H1 (cell line): Measurements from ENCODE around the gene TAGLN2. TPM values are rescaled to one million over a fixed set of nuclear protein-coding genes. Genes with fewer than 3 reads are reported as not detected.
A peak's percentile ranks its signal among the peaks of the same experiment; 100 is the strongest.

Experiments
- CTCF ChIA-PET: fragments of 300-600 bp; sonication (Branson Sonifier 250); formaldehyde crosslinking; loops from one replicate; lab custom pipeline; 2021; ENCODE audit not compliant: partially characterized antibody; lab: Charles Lee
- POLR2A ChIA-PET: fragments of 300-600 bp; sonication (Branson Sonifier 250); formaldehyde crosslinking; loops from one replicate; lab custom pipeline; 2021; ENCODE audit warnings: inconsistent platforms; ENCODE audit not compliant: partially characterized antibody; lab: Charles Lee
- DNase-seq, 2 experiments: peaks; one replicate each; pipeline versions ENCODE4 v3.0.0 to v3.0.0-alpha.2; 2010 to 2022; ENCODE audit warnings: low spot score in 2 of 2, low read depth in 1 of 2, mixed read lengths in 1 of 2
- FAIRE-seq: peaks from 2 replicates; lab custom pipeline; 2011; peaks lifted over from hg19 to GRCh38; lab: Jason Lieb, UNC
- H2AFZ ChIP-seq: 2 replicates; pipeline ENCODE4 v1.8.1; 2012; ENCODE audit warnings: low read length, inconsistent platforms
- H2AK5ac ChIP-seq: 2 replicates; pipeline ENCODE4 v1.6.1; 2013; ENCODE audit warnings: low read depth, low read length
- H2BK120ac ChIP-seq: replicated peaks from 2 replicates; pipeline ENCODE3; 2013; ENCODE audit warnings: low read depth, low read length, inconsistent platforms
- H2BK12ac ChIP-seq: 2 replicates; pipeline ENCODE4 v1.6.1; 2013; ENCODE audit warnings: low read depth, low read length
- H2BK15ac ChIP-seq: 2 replicates; pipeline ENCODE4 v1.6.1; 2013; ENCODE audit warnings: low read length
- H2BK20ac ChIP-seq: 2 replicates; pipeline ENCODE4 v1.6.1; 2013; ENCODE audit warnings: low read length
- H2BK5ac ChIP-seq: 2 replicates; pipeline ENCODE4 v1.6.1; 2013; ENCODE audit warnings: low read depth, low read length
- H3K14ac ChIP-seq: 2 replicates; pipeline ENCODE4 v1.6.1; 2013; ENCODE audit warnings: inconsistent platforms; ENCODE audit not compliant: insufficient read length
- H3K18ac ChIP-seq: 2 replicates; pipeline ENCODE4 v1.6.1; 2013; ENCODE audit warnings: low read length; ENCODE audit errors: extremely low read depth
- H3K23ac ChIP-seq: 2 replicates; pipeline ENCODE4 v1.6.1; 2013; ENCODE audit warnings: inconsistent platforms; ENCODE audit not compliant: insufficient read length
- H3K23me2 ChIP-seq: 2 replicates; pipeline ENCODE4 v1.6.1; 2013; ENCODE audit warnings: low read depth, low read length
- H3K27ac ChIP-seq: 2 replicates; pipeline ENCODE4 v1.6.1; 2011; ENCODE audit warnings: low read depth, low read length, inconsistent platforms
- H3K27me3 ChIP-seq, 4 experiments: replicated peaks in 1 of 4; 1 replicate in 1 of 4; 2 replicates in 3 of 4; pipeline versions ENCODE4 v1.6.1 to v1.8.1; 2011 to 2013; ENCODE audit warnings: low read length in 3 of 4, mild to moderate bottlenecking in 3 of 4, inconsistent platforms in 2 of 4, mixed read lengths in 2 of 4, moderate library complexity in 1 of 4; ENCODE audit not compliant: control insufficient read depth in 3 of 4, insufficient read depth in 3 of 4; ENCODE audit errors: extremely low read depth in 1 of 4
- H3K36me3 ChIP-seq, 4 experiments: 2 replicates each; pipeline versions ENCODE4 v1.6.1 to v1.8.1; 2011 to 2013; ENCODE audit warnings: mild to moderate bottlenecking in 4 of 4, low read length in 3 of 4, moderate library complexity in 2 of 4, control low read depth in 1 of 4, inconsistent platforms in 1 of 4; ENCODE audit not compliant: insufficient read depth in 4 of 4, control insufficient read depth in 2 of 4
- H3K4ac ChIP-seq: replicated peaks from 2 replicates; pipeline ENCODE3; 2013; ENCODE audit warnings: low read length, low read depth, mixed read lengths, inconsistent platforms; ENCODE audit not compliant: insufficient read length
- H3K4me1 ChIP-seq, 4 experiments: replicated peaks in 1 of 4; 1 replicate in 1 of 4; 2 replicates in 3 of 4; pipeline versions ENCODE4 v1.6.1 to v1.8.1; 2011 to 2013; ENCODE audit warnings: low read length in 3 of 4, inconsistent platforms in 2 of 4, mixed read lengths in 1 of 4; ENCODE audit not compliant: insufficient read depth in 4 of 4, control insufficient read depth in 3 of 4
- H3K4me2 ChIP-seq, 2 experiments: 2 replicates each; pipeline versions ENCODE4 v1.6.1 to v1.8.1; 2011 to 2013; ENCODE audit warnings: low read depth in 2 of 2, low read length in 2 of 2, control low read depth in 1 of 2, inconsistent platforms in 1 of 2, mild to moderate bottlenecking in 1 of 2; ENCODE audit not compliant: insufficient read depth in 1 of 2
- H3K4me3 ChIP-seq, 4 experiments: fragments of 200-600, 300-600 bp in 1 of 4; sonication (generic), shearing (Covaris generic), sonication (Bioruptor Twin) in 1 of 4; 2 replicates each; pipeline versions ENCODE4 v1.5.1 to v1.8.1; 2011 to 2016; ENCODE audit warnings: low read length in 4 of 4, low read depth in 3 of 4, control low read depth in 2 of 4, inconsistent platforms in 2 of 4, mild to moderate bottlenecking in 2 of 4, mixed read lengths in 1 of 4, moderate library complexity in 1 of 4; ENCODE audit not compliant: insufficient read depth in 2 of 4; ENCODE audit errors: extremely low read depth in 1 of 4
- H3K56ac ChIP-seq: replicated peaks from 2 replicates; pipeline ENCODE3; 2013; ENCODE audit warnings: low read depth, mild to moderate bottlenecking, mixed read lengths, low read length, inconsistent platforms; ENCODE audit not compliant: insufficient read length
- H3K79me1 ChIP-seq: 2 replicates; pipeline ENCODE4 v1.6.1; 2013; ENCODE audit warnings: low read depth, low read length, control low read depth
- H3K79me2 ChIP-seq, 2 experiments: 2 replicates each; pipeline versions ENCODE4 v1.6.1 to v1.8.1; 2012 to 2013; ENCODE audit warnings: low read length in 2 of 2, mild to moderate bottlenecking in 2 of 2, inconsistent platforms in 1 of 2; ENCODE audit not compliant: insufficient read depth in 2 of 2, control insufficient read depth in 1 of 2
- H3K9ac ChIP-seq, 4 experiments: replicated peaks in 1 of 4; 1 replicate in 1 of 4; 2 replicates in 3 of 4; pipeline versions ENCODE4 v1.6.1 to v1.8.1; 2011 to 2013; ENCODE audit warnings: low read depth in 3 of 4, low read length in 3 of 4, control low read depth in 2 of 4, mild to moderate bottlenecking in 2 of 4, moderate library complexity in 2 of 4, inconsistent platforms in 1 of 4; ENCODE audit errors: extremely low read depth in 1 of 4
- H3K9me3 ChIP-seq, 2 experiments: 2 replicates each; pipeline versions ENCODE4 v1.6.1 to v1.8.1; 2012 to 2013; ENCODE audit warnings: mild to moderate bottlenecking in 2 of 2, moderate library complexity in 2 of 2, control low read depth in 1 of 2, inconsistent platforms in 1 of 2, low read depth in 1 of 2, low read length in 1 of 2, mixed read lengths in 1 of 2; ENCODE audit not compliant: insufficient read depth in 2 of 2
- H4K20me1 ChIP-seq, 2 experiments: replicated peaks in 1 of 2; 2 replicates each; pipeline versions ENCODE3 to v1.8.1; 2011 to 2013; ENCODE audit warnings: inconsistent platforms in 2 of 2, low read length in 2 of 2, mild to moderate bottlenecking in 1 of 2; ENCODE audit not compliant: insufficient read depth in 2 of 2, control insufficient read depth in 1 of 2
- H4K5ac ChIP-seq: 2 replicates; pipeline ENCODE4 v1.6.1; 2013; ENCODE audit warnings: low read length, low read depth, mixed read lengths, inconsistent platforms; ENCODE audit not compliant: insufficient read length
- H4K8ac ChIP-seq: 2 replicates; pipeline ENCODE4 v1.8.0; 2013; ENCODE audit warnings: mild to moderate bottlenecking, moderate library complexity, low read length, inconsistent platforms; ENCODE audit not compliant: insufficient read depth; ENCODE audit errors: extremely low read depth
- H4K91ac ChIP-seq: replicated peaks from 2 replicates; pipeline ENCODE3; 2013; ENCODE audit warnings: low read length, mixed read lengths, inconsistent platforms; ENCODE audit not compliant: insufficient read length
- CEBPB ChIP-seq: IDR thresholded peaks from 2 replicates; pipeline ENCODE4 v1.6.1; 2012; ENCODE audit warnings: low read depth, low read length
- CTBP2 ChIP-seq: IDR thresholded peaks from 2 replicates; pipeline ENCODE4 v1.7.0; 2011; ENCODE audit warnings: borderline replicate concordance, mild to moderate bottlenecking, moderate library complexity, mixed read lengths, low read length; ENCODE audit not compliant: insufficient read depth, insufficient read length
- CTCF ChIP-seq, 3 experiments: IDR thresholded peaks; 1 replicate in 2 of 3; 2 replicates in 1 of 3; pipeline versions ENCODE4 v1.5.1 to v1.6.1; 2011; ENCODE audit warnings: low read length in 3 of 3, mild to moderate bottlenecking in 3 of 3, inconsistent platforms in 2 of 3, low read depth in 1 of 3, moderate library complexity in 1 of 3; ENCODE audit not compliant: insufficient read depth in 1 of 3; ENCODE audit errors: control extremely low read depth in 1 of 3
- EP300 ChIP-seq, 2 experiments: IDR thresholded peaks; 1 replicate in 1 of 2; 2 replicates in 1 of 2; pipeline ENCODE4 v1.6.1; 2011 to 2012; ENCODE audit warnings: low read depth in 2 of 2, low read length in 2 of 2, mild to moderate bottlenecking in 2 of 2, borderline replicate concordance in 1 of 2, inconsistent platforms in 1 of 2, moderate library complexity in 1 of 2
- RXRA ChIP-seq: IDR thresholded peaks from 2 replicates; pipeline ENCODE4 v1.6.1; 2011; ENCODE audit warnings: low read depth, mild to moderate bottlenecking, low read length, moderate library complexity; ENCODE audit not compliant: insufficient read depth
- WGBS, 2 experiments: shearing (Covaris generic) in 1 of 2; methylation state at CpG; one replicate each; pipeline versions ENCODE4 v1.1.6 to v1.1.7; 2013 to 2015; ENCODE audit warnings: low lambda C conversion rate in 2 of 2, mixed read lengths in 2 of 2, inconsistent platforms in 1 of 2, low coverage in 1 of 2, missing lambda C conversion rate in 1 of 2; ENCODE audit not compliant: insufficient replicate concordance in 2 of 2, insufficient coverage in 1 of 2, insufficient read length in 1 of 2; ENCODE audit errors: extremely low coverage in 1 of 2, missing lambda C conversion rate in 1 of 2; 5-methylcytosine and 5-hydroxymethylcytosine counted together
- polyA plus RNA-seq, 7 experiments: library from polyadenylated mRNA; depleted of rRNA in 3 of 7; stranded (reverse) in 5 of 7; unstranded in 2 of 7; fragments of >200 nt in 5 of 7; fragments of 200-250 nt in 2 of 7; gene quantifications; 1 replicate in 5 of 7; 2 replicates in 1 of 7; 4 replicates in 1 of 7; pipeline versions ENCODE4 v1.2.1 to v1.2.3, GENCODE V29; 2011 to 2013; ENCODE audit warnings: missing spikeins in 2 of 7, mixed read lengths in 2 of 7
- total RNA-seq: library from RNA; stranded (reverse); fragmentation: NEBNext Ultra II Directional; extraction: Animal tissue kit (Norgen Biotek cat#: 25700); gene quantifications from 2 replicates; pipeline ENCODE4 v1.2.1, GENCODE V29; 2021

The TAGLN2 gene
- total and polyA plus RNA-seq, 2 of the 8 experiments (the other 6 are each of a cell fraction or from before 2014, with no cell fraction given), result 93.0 to 114 TPM

GRCh38 chr1:159917533-159918351 lies 7.6 kb downstream of the TAGLN2 start:
- Histone ChIP-seq H4K91ac (no peak overlapping the region), H3K4ac (no peak overlapping the region), H3K9ac (no peak overlapping the region; a peak in 1 of 7 replicates), H2BK5ac (no peak overlapping the region; the same call in 1 of the 2 replicates), H2BK15ac (no peak overlapping the region), H4K20me1 (peaks cover 0 to 1% of the 10 kb centered on the region in 2 experiments), H4K8ac (no peak overlapping the region), H4K5ac (no peak overlapping the region), H2AFZ (no peak overlapping the region), H3K27me3 (no peaks in the 10 kb centered on the region), H3K79me1 (no peaks in the 10 kb centered on the region; the same call in 1 of the 2 replicates), H3K56ac (no peak overlapping the region), H2BK20ac (0 out of 2 replicates have a peak overlapping the region, but pooled peaks have one; percentile 15), H3K23ac (no peak overlapping the region), H3K14ac (no peak overlapping the region), H3K27ac (no peak overlapping the region), H2BK120ac (no peak overlapping the region), H3K23me2 (no peaks in the 10 kb centered on the region), H3K9me3 (no peaks in the 10 kb centered on the region), H3K79me2 (peaks cover 0 to 9% of the 10 kb centered on the region in 2 experiments; a peak in 2 of 4 replicates), H2BK12ac (no peak overlapping the region), H3K36me3 (peaks cover 0 to 16% (median 2%) of the 10 kb centered on the region in 4 experiments; a peak in 4 of 8 replicates), H3K4me3 (no peak overlapping the region), H3K4me1 (peaks cover 9 to 25% (median 15%) of the 10 kb centered on the region in 4 experiments), H3K4me2 (no peak overlapping the region), H3K18ac (no peak overlapping the region), H2AK5ac (no peak overlapping the region)
- CTCF ChIA-PET, result interaction anchor here (1.2 to 7.5 kb wide), 6 partner anchors 12 to 90 kb away, joined by 3 to 43 read pairs (median 8); no protein-coding TSS in a partner anchor
- 81% methylated on average over 5 of the region's 5 CpGs; no CpG with 5 or more reads in 1 of the 2 experiments for WGBS, 2 experiments
- DNase-seq (no peak), FAIRE-seq (no peak)
- POLR2A ChIA-PET, result interaction anchor here (1.4 kb wide), 1 partner anchor 17 kb away, joined by 4 read pairs; the partner anchor contains the start of gene CFAP45
- no peak for TF ChIP-seq CTBP2
- no peak for TF ChIP-seq CTCF (IDR thresholded peaks at IDR 0.05; ENCODE audit: control extremely low read depth in 1 of 3, insufficient read depth in 1 of 3, low read depth in 1 of 3, low read length in 3 of 3)
- no peak for TF ChIP-seq RXRA
- TF ChIP-seq EP300 (IDR thresholded peaks at IDR 0.05; ENCODE audit: borderline replicate concordance in 1 of 2, low read depth in 2 of 2, low read length in 2 of 2), result no peak
- no peak for TF ChIP-seq CEBPB
